ENCODE results near the gene TLE6. TPM values are rescaled to one million over a fixed set of nuclear protein-coding genes. Genes with fewer than 3 reads are reported as not detected.
A peak's percentile ranks its signal among the peaks of the same experiment; 100 is the strongest.

Gene TLE6
- total and polyA plus RNA-seq, 9 donors: 0.41 to 1.2 (median 0.79) TPM

DNA sequence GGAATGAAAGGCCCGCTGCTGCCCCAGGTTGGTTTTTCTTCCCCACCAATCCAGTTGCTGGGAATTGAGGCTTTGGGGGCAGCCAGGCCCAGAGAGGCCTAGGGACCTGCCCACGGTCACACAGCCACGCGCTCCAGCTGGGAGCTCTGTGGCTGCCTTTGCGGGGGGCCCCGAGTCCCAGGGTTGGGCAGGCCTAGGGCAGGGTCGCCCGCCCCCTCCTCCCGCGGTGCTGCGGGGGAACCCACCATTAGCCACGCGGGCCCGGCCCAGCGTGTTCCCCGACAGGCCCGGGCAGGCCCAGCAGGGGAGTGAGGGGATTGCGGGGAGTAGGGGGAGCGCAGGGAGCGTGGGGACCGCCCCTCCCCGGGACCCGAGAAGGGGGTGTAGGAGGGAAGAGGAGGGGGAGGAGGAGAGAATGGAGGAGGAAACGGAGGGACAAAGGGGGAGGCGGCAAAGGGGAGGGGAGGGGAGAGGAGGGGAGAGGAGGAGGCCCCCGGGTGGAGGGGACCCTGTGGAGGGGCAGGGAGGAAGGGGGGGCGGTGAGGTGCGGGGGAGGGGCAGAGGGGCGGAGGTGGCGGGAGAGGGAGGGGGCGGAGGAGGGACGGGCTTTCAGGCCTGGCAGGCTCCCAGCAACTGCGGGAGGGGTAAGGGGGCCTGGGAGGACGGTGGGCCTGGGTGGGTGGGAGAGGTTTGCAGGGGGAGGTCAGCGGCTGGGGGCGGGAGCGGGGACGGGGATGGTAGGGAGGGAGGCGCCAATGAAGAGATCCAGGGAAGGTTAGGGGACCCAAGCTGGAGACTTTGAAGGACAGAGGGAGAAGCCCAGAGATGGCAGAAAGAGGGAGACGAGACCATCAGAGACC is 64.6 kb downstream of the TLE6 start:
- Histone ChIP-seq H3K4me1 (ENCODE audit: insufficient read depth) (peaks cover 3% of the 10 kb centered on the region), H3K27me3 (no peaks in the 10 kb centered on the region), H3K36me3 (no peaks in the 10 kb centered on the region), H3K9me3 (no peaks in the 10 kb centered on the region), H3K4me3 (peak overlapping the region; percentile 16), H3K27ac (peak overlapping the region; percentile 44 to 70)
- intact Hi-C loops (cut with DNase I): no loop called here
- WGBS, 3 donors: 9 to 14% (median 12%) methylated on average over 26 to 39 of the region's 40 CpGs
- TF ChIP-seq POLR2A (IDR thresholded peaks at IDR 0.05): no peak
- TF ChIP-seq, protein P1, sequence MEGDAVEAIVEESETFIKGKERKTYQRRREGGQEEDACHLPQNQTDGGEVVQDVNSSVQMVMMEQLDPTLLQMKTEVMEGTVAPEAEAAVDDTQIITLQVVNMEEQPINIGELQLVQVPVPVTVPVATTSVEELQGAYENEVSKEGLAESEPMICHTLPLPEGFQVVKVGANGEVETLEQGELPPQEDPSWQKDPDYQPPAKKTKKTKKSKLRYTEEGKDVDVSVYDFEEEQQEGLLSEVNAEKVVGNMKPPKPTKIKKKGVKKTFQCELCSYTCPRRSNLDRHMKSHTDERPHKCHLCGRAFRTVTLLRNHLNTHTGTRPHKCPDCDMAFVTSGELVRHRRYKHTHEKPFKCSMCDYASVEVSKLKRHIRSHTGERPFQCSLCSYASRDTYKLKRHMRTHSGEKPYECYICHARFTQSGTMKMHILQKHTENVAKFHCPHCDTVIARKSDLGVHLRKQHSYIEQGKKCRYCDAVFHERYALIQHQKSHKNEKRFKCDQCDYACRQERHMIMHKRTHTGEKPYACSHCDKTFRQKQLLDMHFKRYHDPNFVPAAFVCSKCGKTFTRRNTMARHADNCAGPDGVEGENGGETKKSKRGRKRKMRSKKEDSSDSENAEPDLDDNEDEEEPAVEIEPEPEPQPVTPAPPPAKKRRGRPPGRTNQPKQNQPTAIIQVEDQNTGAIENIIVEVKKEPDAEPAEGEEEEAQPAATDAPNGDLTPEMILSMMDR (IDR thresholded peaks at IDR 0.05): no peak
- no peak for TF ChIP-seq EP300 (IDR thresholded peaks at IDR 0.05)
- peak; percentile 58 to 77 (median 69) for DNase-seq

GRCh38 chr19:3042621-3043267 is 65.4 kb downstream of the TLE6 start:
- Histone ChIP-seq H3K36me3 (no peaks in the 10 kb centered on the region), H3K9me3 (no peaks in the 10 kb centered on the region), H3K27ac (peak overlapping the region; percentile 44 to 70), H3K4me3 (peak overlapping the region; percentile 13), H3K4me1 (ENCODE audit: insufficient read depth) (peaks cover 3% of the 10 kb centered on the region), H3K27me3 (no peaks in the 10 kb centered on the region)
- intact Hi-C loops (cut with DNase I): no loop called here
- DNase-seq: peak in 2 of 5 donors; percentile 18 to 28
- TF ChIP-seq, protein P1 (IDR thresholded peaks at IDR 0.05): no peak
- TF ChIP-seq EP300 (IDR thresholded peaks at IDR 0.05): no peak
- no peak for TF ChIP-seq POLR2A (IDR thresholded peaks at IDR 0.05)
- WGBS, 3 donors: 33 to 41% (median 38%) methylated on average over 15 of the region's 15 CpGs

Other genes with a start within 250 kb of the TLE6 start
- 10 to 100 TPM; 12.2 to 40.2 (median 18.3) TPM for gene SLC39A3, start 237.5 kb upstream of the TLE6 start, total RNA-seq
- 10 to 100 TPM; 11.6 to 18.2 TPM for gene SLC39A3, start 237.5 kb upstream of the TLE6 start, polyA plus RNA-seq
- gene SGTA, start 194.3 kb upstream of the TLE6 start, total RNA-seq: 10 to 100 TPM; 42.0 to 65.3 (median 53.4) TPM
- 10 to 100 TPM; 27.0 to 65.5 TPM for gene SGTA, start 194.3 kb upstream of the TLE6 start, polyA plus RNA-seq
- gene THOP1, start 192.1 kb upstream of the TLE6 start, total RNA-seq: 10 to 100 TPM; 26.2 to 54.7 (median 39.5) TPM
- 10 to 100 TPM; 11.3 to 44.3 TPM for gene THOP1, start 192.1 kb upstream of the TLE6 start, polyA plus RNA-seq
- 10 to 100 TPM in 1 of 7 donors, 1 to 10 TPM in 6; 4.9 to 10.5 (median 7.6) TPM for gene ZNF554, start 157.7 kb upstream of the TLE6 start, total RNA-seq
- 1 to 10 TPM; 5.7 to 6.9 TPM for gene ZNF554, start 157.7 kb upstream of the TLE6 start, polyA plus RNA-seq
- gene ZNF555, start 136.1 kb upstream of the TLE6 start, total RNA-seq: 10 to 100 TPM in 6 of 7 donors, 1 to 10 TPM in 1; 4.5 to 18.0 (median 14.8) TPM
- gene ZNF555, start 136.1 kb upstream of the TLE6 start, polyA plus RNA-seq: 1 to 10 TPM; 5.7 to 6.7 TPM
- 1 to 10 TPM; 2.8 to 9.0 (median 6.9) TPM for gene ZNF556, start 110.2 kb upstream of the TLE6 start, total RNA-seq
- 1 to 10 TPM; 3.8 to 3.9 TPM for gene ZNF556, start 110.2 kb upstream of the TLE6 start, polyA plus RNA-seq
- 1 to 10 TPM; 3.7 to 6.5 (median 5.1) TPM for gene ZNF57, start 76.6 kb upstream of the TLE6 start, total RNA-seq
- gene ZNF57, start 76.6 kb upstream of the TLE6 start, polyA plus RNA-seq: 1 to 10 TPM; 4.7 TPM
- 1 to 10 TPM; 3.0 to 7.4 (median 6.1) TPM for gene ZNF77, start 32.6 kb upstream of the TLE6 start, total RNA-seq
- gene ZNF77, start 32.6 kb upstream of the TLE6 start, polyA plus RNA-seq: 1 to 10 TPM; 4.0 to 5.2 TPM
- 10 to 100 TPM; 31.1 to 43.9 (median 36.4) TPM for gene TLE2, start 51.7 kb downstream of the TLE6 start, total RNA-seq
- 10 to 100 TPM; 15.1 to 21.4 TPM for gene TLE2, start 51.7 kb downstream of the TLE6 start, polyA plus RNA-seq
- gene TLE5, start 84.9 kb downstream of the TLE6 start, total RNA-seq: 100 to 1,000 TPM; 274 to 670 (median 503) TPM
- gene TLE5, start 84.9 kb downstream of the TLE6 start, polyA plus RNA-seq: 100 to 1,000 TPM; 241 to 530 TPM
- gene GNA11, start 116.8 kb downstream of the TLE6 start, total RNA-seq: 10 to 100 TPM; 27.3 to 66.7 (median 57.1) TPM
- gene GNA11, start 116.8 kb downstream of the TLE6 start, polyA plus RNA-seq: 10 to 100 TPM; 44.0 to 46.2 TPM
- gene GNA15, start 158.5 kb downstream of the TLE6 start, total RNA-seq: 1 to 10 TPM; 1.2 to 4.8 (median 1.4) TPM
- 1 to 10 TPM; 1.2 to 1.9 TPM for gene GNA15, start 158.5 kb downstream of the TLE6 start, polyA plus RNA-seq
- 1 to 10 TPM in 1 of 7 donors, under 1 TPM in 5, not detected in 1; 0.20 to 1.1 (median 0.49) TPM for gene S1PR4, start 201.2 kb downstream of the TLE6 start, total RNA-seq
- gene S1PR4, start 201.2 kb downstream of the TLE6 start, polyA plus RNA-seq: 1 to 10 TPM in 1 of 2 donors, not detected in 1; 1.0 TPM
- 10 to 100 TPM; 11.4 to 43.6 (median 25.2) TPM for gene NCLN, start 208.4 kb downstream of the TLE6 start, total RNA-seq
- 10 to 100 TPM in 1 of 2 donors, 1 to 10 TPM in 1; 5.3 to 22.1 TPM for gene NCLN, start 208.4 kb downstream of the TLE6 start, polyA plus RNA-seq
- 1 to 10 TPM; 1.3 to 6.4 (median 4.4) TPM for gene CELF5, start 247.1 kb downstream of the TLE6 start, total RNA-seq
- 1 to 10 TPM; 2.4 to 2.8 TPM for gene CELF5, start 247.1 kb downstream of the TLE6 start, polyA plus RNA-seq

Measured in ovary (tissue), 9 donors.